Measurements from ENCODE around the gene SETBP1.

SETBP1 gene

DNA sequence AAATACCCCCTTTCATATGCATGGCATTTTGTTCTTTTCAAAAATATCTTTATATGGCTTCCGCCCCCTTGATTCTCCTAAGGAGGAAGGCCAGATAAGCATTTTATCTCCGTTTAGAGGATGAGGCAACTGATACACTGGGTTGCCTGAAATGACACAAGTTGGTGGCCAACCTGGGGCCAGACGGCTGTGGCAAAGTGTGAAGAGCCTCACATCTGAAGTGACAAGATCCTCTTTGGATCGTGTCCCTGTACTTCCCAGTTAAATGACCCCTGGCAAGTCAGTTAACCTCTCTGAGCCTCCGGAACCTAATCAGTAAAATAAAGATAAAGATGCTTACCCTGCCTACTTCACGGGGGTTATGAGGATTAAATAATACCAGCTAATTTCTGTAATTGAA lies 4.6 kb downstream of the SETBP1 start:
- ChIA-PET CTCF (no interaction called here), POLR2A (no interaction called here)
- H3K27me3 ChIP-seq (replicated peaks in 2 of 5; ENCODE audit: control insufficient read depth in 4 of 5, insufficient read depth in 5 of 5, low read length in 4 of 5), result peaks cover 0 to 7% (median 0%) of the 10 kb centered on the region in 5 experiments
- 89% methylated on average over 6 of the region's 6 CpGs for WGBS (ENCODE audit: insufficient coverage)
- H3K36me3 ChIP-seq (ENCODE audit: control insufficient read depth in 4 of 4, insufficient read depth in 4 of 4, low read length in 3 of 4), result no peaks in the 10 kb centered on the region
- DNase-seq, result no peak
- H3K27ac ChIP-seq (ENCODE audit: insufficient read depth in 1 of 2, low read depth in 1 of 2, low read length in 2 of 2, poor library complexity in 1 of 2, severe bottlenecking in 2 of 2), result no peak overlapping the region
- H3K9me3 ChIP-seq (ENCODE audit: control extremely low read depth in 1 of 5, control insufficient read depth in 4 of 5, insufficient read depth in 2 of 5, low read depth in 1 of 5, low read length in 4 of 5), result no peaks in the 10 kb centered on the region
- H3K4me3 ChIP-seq (ENCODE audit: control insufficient read depth in 1 of 7, extremely low read depth in 1 of 7, insufficient read depth in 4 of 7, low read depth in 2 of 7, low read length in 6 of 7), result no peak overlapping the region
- peaks cover 9 to 30% (median 15%) of the 10 kb centered on the region in 4 experiments for H3K4me1 ChIP-seq (ENCODE audit: control extremely low read depth in 1 of 4, control insufficient read depth in 4 of 4, insufficient read depth in 4 of 4, low read length in 3 of 4)

DNA sequence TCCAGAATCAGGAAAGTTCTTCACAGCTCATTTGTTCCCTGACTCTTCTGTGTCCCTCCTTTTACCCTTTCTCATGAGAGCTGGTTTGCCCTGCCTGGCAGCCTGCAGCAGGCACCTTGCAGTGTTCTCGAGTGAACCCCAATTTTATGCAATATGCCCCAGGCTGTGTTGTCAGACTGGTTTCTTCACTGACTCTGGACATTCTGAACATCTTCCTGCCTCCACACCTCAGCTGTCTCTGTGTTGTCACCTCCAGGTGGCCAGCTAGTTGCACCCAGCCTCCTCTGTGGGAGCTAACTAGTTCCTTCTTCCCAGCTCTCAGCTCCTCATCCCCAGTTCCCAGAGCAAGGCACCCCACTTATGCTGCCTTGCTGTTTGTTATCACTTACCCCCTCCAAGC lies 5.5 kb downstream of the SETBP1 start:
- peaks cover 0 to 7% (median 0%) of the 10 kb centered on the region in 5 experiments for H3K27me3 ChIP-seq (replicated peaks in 2 of 5; ENCODE audit: control insufficient read depth in 4 of 5, insufficient read depth in 5 of 5, low read length in 4 of 5)
- peaks cover 6 to 27% (median 11%) of the 10 kb centered on the region in 4 experiments for H3K4me1 ChIP-seq (ENCODE audit: control extremely low read depth in 1 of 4, control insufficient read depth in 4 of 4, insufficient read depth in 4 of 4, low read length in 3 of 4)
- H3K36me3 ChIP-seq (ENCODE audit: control insufficient read depth in 4 of 4, insufficient read depth in 4 of 4, low read length in 3 of 4), result peaks cover 0 to under 1% (median under 1%) of the 10 kb centered on the region in 4 experiments
- H3K27ac ChIP-seq (ENCODE audit: insufficient read depth in 1 of 2, low read depth in 1 of 2, low read length in 2 of 2, poor library complexity in 1 of 2, severe bottlenecking in 2 of 2), result no peak overlapping the region
- 92% methylated on average over 1 of the region's 1 CpG for WGBS (ENCODE audit: insufficient coverage)
- ChIA-PET CTCF (no interaction called here), POLR2A (no interaction called here)
- no peaks in the 10 kb centered on the region for H3K9me3 ChIP-seq (ENCODE audit: control extremely low read depth in 1 of 5, control insufficient read depth in 4 of 5, insufficient read depth in 2 of 5, low read depth in 1 of 5, low read length in 4 of 5)
- no peak for DNase-seq
- H3K4me3 ChIP-seq (ENCODE audit: control insufficient read depth in 1 of 7, extremely low read depth in 1 of 7, insufficient read depth in 4 of 7, low read depth in 2 of 7, low read length in 6 of 7), result no peak overlapping the region

DNA sequence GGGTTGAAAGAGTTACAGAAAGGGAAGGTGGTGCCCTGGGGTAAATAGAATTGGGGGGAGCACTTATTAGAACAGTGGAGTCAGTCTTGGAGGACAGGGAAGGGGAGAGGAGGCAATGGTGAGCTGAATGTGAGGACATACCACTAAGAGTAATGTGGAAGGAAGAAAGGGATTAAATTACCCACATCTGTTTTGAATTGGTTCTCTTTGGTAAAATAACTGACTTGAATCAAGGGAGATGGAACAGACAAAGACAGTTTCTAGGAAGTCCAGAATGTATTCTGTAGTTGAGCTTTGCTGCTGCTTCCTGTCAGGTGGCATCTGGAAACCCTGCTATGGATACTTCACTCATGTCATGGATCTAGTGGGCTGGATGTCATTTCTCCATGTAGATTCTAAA lies 6.7 kb downstream of the SETBP1 start:
- Histone ChIP-seq H3K27ac (ENCODE audit: insufficient read depth in 1 of 2, low read depth in 1 of 2, low read length in 2 of 2, poor library complexity in 1 of 2, severe bottlenecking in 2 of 2) (no peak overlapping the region), H3K36me3 (ENCODE audit: control insufficient read depth in 4 of 4, insufficient read depth in 4 of 4, low read length in 3 of 4) (peaks cover 0 to 6% (median 1%) of the 10 kb centered on the region in 4 experiments), H3K4me1 (ENCODE audit: control extremely low read depth in 1 of 4, control insufficient read depth in 4 of 4, insufficient read depth in 4 of 4, low read length in 3 of 4) (peaks cover 0 to 14% (median 6%) of the 10 kb centered on the region in 4 experiments), H3K27me3 (replicated peaks in 2 of 5; ENCODE audit: control insufficient read depth in 4 of 5, insufficient read depth in 5 of 5, low read length in 4 of 5) (peaks cover 0 to 2% (median 0%) of the 10 kb centered on the region in 5 experiments), H3K9me3 (ENCODE audit: control extremely low read depth in 1 of 5, control insufficient read depth in 4 of 5, insufficient read depth in 2 of 5, low read depth in 1 of 5, low read length in 4 of 5) (no peaks in the 10 kb centered on the region), H3K4me3 (ENCODE audit: control insufficient read depth in 1 of 7, extremely low read depth in 1 of 7, insufficient read depth in 4 of 7, low read depth in 2 of 7, low read length in 6 of 7) (no peak overlapping the region)
- ChIA-PET POLR2A (no interaction called here), CTCF (interaction anchor here (1.6 kb wide), 1 partner anchor 526 kb away, joined by 4 read pairs; no protein-coding TSS in a partner anchor)
- no peak for DNase-seq

DNA sequence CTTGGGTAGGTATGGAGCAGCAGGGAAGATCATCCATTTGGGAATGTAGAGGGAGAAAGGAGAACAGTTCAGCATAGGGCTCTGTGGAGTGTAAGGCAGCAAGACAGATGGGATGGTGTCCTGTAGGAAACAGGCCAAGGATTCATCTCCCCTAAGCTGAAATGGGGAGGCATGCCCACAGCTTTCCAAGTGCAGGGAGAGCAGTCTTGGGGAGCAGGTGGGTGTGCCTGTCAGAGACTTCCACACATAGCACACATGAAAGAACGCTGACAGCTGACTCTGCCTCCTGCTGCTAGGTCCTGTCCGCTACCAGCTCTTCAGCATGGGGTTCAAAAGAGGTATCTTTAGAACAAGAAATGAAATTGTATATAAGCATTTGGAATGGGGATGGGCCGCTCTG lies 9.0 kb downstream of the SETBP1 start:
- H3K36me3 ChIP-seq (ENCODE audit: control insufficient read depth in 4 of 4, insufficient read depth in 4 of 4, low read length in 3 of 4), result peaks cover 0 to 6% (median 1%) of the 10 kb centered on the region in 4 experiments
- 100% methylated on average over 1 of the region's 3 CpGs for WGBS (ENCODE audit: insufficient coverage)
- ChIA-PET POLR2A (interaction anchor here (0.7 kb wide), 1 partner anchor 742 kb away, joined by 3 read pairs; no protein-coding TSS in a partner anchor), CTCF (no interaction called here)
- H3K9me3 ChIP-seq (ENCODE audit: control extremely low read depth in 1 of 5, control insufficient read depth in 4 of 5, insufficient read depth in 2 of 5, low read depth in 1 of 5, low read length in 4 of 5), result no peaks in the 10 kb centered on the region
- no peaks in the 10 kb centered on the region for H3K27me3 ChIP-seq (replicated peaks in 2 of 5; ENCODE audit: control insufficient read depth in 4 of 5, insufficient read depth in 5 of 5, low read length in 4 of 5)
- H3K27ac ChIP-seq (ENCODE audit: insufficient read depth in 1 of 2, low read depth in 1 of 2, low read length in 2 of 2, poor library complexity in 1 of 2, severe bottlenecking in 2 of 2), result no peak overlapping the region
- H3K4me1 ChIP-seq (ENCODE audit: control extremely low read depth in 1 of 4, control insufficient read depth in 4 of 4, insufficient read depth in 4 of 4, low read length in 3 of 4), result peaks cover 0 to 3% (median under 1%) of the 10 kb centered on the region in 4 experiments
- H3K4me3 ChIP-seq (ENCODE audit: control insufficient read depth in 1 of 7, extremely low read depth in 1 of 7, insufficient read depth in 4 of 7, low read depth in 2 of 7, low read length in 6 of 7), result no peak overlapping the region
- DNase-seq, result no peak

DNA sequence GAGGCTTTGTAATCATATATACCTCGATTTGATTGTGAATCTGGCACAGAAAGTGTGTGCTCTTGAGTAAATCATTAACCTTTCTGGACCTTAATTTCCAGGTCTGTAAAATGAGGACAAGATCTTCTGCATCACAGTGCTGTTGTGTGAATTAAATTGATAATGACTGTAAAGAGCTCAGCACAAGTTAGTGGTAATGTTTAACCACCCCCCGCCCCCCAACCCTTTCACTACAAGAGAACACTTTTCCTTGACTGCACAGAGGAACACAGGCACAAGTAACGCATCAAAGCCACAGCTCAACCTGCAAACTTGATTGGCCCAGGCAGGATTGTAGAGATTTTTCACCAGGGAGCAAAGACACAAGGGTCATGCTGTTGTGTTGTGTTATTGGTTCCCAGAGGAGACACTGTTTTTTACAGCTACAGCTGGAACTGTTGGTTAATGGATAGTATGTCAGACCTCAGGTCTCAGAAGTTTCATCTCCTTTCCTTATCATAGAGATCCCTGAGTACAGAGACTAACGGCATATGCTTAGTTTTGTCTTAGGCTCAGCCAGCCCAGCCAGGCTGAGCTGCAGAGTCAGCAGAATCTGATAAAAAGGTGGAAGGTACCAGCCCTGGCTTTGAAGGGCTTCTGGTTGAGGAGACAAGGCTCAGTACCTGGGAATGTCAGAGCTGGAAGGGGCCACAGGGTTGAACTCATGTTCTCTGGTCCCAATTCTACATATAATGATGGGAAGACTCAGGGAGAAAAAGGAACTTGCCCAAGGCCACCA lies 10.6 kb downstream of the SETBP1 start:
- no peak for DNase-seq
- peaks cover 0 to 6% (median 1%) of the 10 kb centered on the region in 4 experiments for H3K36me3 ChIP-seq (ENCODE audit: control insufficient read depth in 4 of 4, insufficient read depth in 4 of 4, low read length in 3 of 4)
- H3K27ac ChIP-seq (ENCODE audit: insufficient read depth in 1 of 2, low read depth in 1 of 2, low read length in 2 of 2, poor library complexity in 1 of 2, severe bottlenecking in 2 of 2), result no peak overlapping the region
- ChIA-PET POLR2A (interaction anchor here (0.6 kb wide), 1 partner anchor 549 kb away, joined by 3 read pairs; no protein-coding TSS in a partner anchor), CTCF (interaction anchor here (5.1 kb wide), 1 partner anchor 8 kb away, joined by 18 read pairs; no protein-coding TSS in a partner anchor)
- 100% methylated on average over 2 of the region's 4 CpGs for WGBS (ENCODE audit: insufficient coverage)
- H3K27me3 ChIP-seq (replicated peaks in 2 of 5; ENCODE audit: control insufficient read depth in 4 of 5, insufficient read depth in 5 of 5, low read length in 4 of 5), result no peaks in the 10 kb centered on the region
- no peak overlapping the region for H3K4me3 ChIP-seq (ENCODE audit: control insufficient read depth in 1 of 7, extremely low read depth in 1 of 7, insufficient read depth in 4 of 7, low read depth in 2 of 7, low read length in 6 of 7)
- H3K4me1 ChIP-seq (ENCODE audit: control extremely low read depth in 1 of 4, control insufficient read depth in 4 of 4, insufficient read depth in 4 of 4, low read length in 3 of 4), result no peaks in the 10 kb centered on the region
- no peaks in the 10 kb centered on the region for H3K9me3 ChIP-seq (ENCODE audit: control extremely low read depth in 1 of 5, control insufficient read depth in 4 of 5, insufficient read depth in 2 of 5, low read depth in 1 of 5, low read length in 4 of 5)

DNA sequence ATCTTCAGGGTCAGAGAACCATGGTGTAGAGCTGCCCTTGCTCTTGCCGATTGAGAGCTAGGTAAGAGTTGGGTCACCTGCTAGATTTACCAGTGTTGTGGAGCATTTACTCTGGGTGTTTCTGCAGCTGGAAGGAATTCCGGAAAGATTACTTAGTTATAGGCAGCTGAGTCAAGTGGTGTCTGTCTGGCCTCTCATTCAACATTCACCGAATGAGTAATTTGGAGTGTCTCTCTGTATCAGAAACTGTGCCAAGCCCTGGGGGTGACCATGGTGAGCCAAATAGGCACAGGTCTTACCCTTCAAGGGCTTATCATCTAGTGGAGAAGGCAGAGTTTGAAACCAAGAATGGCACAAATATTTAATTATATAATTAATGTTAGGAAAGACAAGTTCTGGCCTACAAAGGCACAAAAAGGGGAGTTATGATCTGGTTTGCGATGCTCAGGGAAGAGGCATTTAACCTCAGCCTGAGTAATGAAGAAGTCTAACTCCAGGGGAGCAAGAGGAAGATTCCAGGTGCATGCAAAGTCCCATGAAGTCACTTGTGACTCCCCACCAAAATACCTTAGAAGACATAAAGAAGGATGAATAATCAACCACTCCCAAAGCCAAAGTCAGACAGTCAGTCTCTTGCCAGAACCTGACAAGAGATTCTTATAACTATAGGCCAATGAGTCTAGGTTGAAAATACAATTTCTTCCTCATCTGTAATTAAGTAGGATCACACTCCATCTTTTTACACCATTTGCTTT lies 12.5 kb downstream of the SETBP1 start:
- POLR2A ChIA-PET, result interaction anchor here (1.1 kb wide), 1 partner anchor 14 kb away, joined by 3 read pairs; no protein-coding TSS in a partner anchor
- no peaks in the 10 kb centered on the region for H3K9me3 ChIP-seq (ENCODE audit: control extremely low read depth in 1 of 5, control insufficient read depth in 4 of 5, insufficient read depth in 2 of 5, low read depth in 1 of 5, low read length in 4 of 5)
- 92% methylated on average over 3 of the region's 4 CpGs for WGBS (ENCODE audit: insufficient coverage)
- no peaks in the 10 kb centered on the region for H3K4me1 ChIP-seq (ENCODE audit: control extremely low read depth in 1 of 4, control insufficient read depth in 4 of 4, insufficient read depth in 4 of 4, low read length in 3 of 4)
- CTCF ChIA-PET, result interaction anchor here (1.4 to 5.1 kb wide), 2 partner anchors 10 to 595 kb away, joined by 3 to 18 read pairs; no protein-coding TSS in a partner anchor
- no peak overlapping the region for H3K4me3 ChIP-seq (ENCODE audit: control insufficient read depth in 1 of 7, extremely low read depth in 1 of 7, insufficient read depth in 4 of 7, low read depth in 2 of 7, low read length in 6 of 7)
- no peaks in the 10 kb centered on the region for H3K27me3 ChIP-seq (replicated peaks in 2 of 5; ENCODE audit: control insufficient read depth in 4 of 5, insufficient read depth in 5 of 5, low read length in 4 of 5)
- no peak overlapping the region for H3K27ac ChIP-seq (ENCODE audit: insufficient read depth in 1 of 2, low read depth in 1 of 2, low read length in 2 of 2, poor library complexity in 1 of 2, severe bottlenecking in 2 of 2)
- DNase-seq, result no peak
- peaks cover 0 to 6% (median 1%) of the 10 kb centered on the region in 4 experiments for H3K36me3 ChIP-seq (ENCODE audit: control insufficient read depth in 4 of 4, insufficient read depth in 4 of 4, low read length in 3 of 4)
